Keratinocyte (primary cell): ENCODE data around the gene COPG2. TPM values are rescaled to one million over a fixed set of nuclear protein-coding genes. Genes with fewer than 3 reads are reported as not detected.
"Not testable (repeated sequence)": the region's sequence is repeated elsewhere in the genome, so short reads cannot be mapped to it uniquely, and the experiment has no call there.

Experiments
- DNase-seq: peaks from one replicate; pipeline ENCODE4 v3.0.0-alpha.2; 2011; ENCODE audit warnings: low read depth, missing footprints, low spot score
- FAIRE-seq: peaks from 2 replicates; lab custom pipeline; 2011; peaks lifted over from hg19 to GRCh38; lab: Jason Lieb, UNC
- H2AFZ ChIP-seq: 2 replicates; pipeline ENCODE4 v1.6.0; 2012; ENCODE audit warnings: low read length, control low read depth, inconsistent platforms; ENCODE audit not compliant: control insufficient read depth
- H3K27ac ChIP-seq: 2 replicates; pipeline ENCODE4 v1.5.1; 2011; ENCODE audit warnings: low read length; ENCODE audit not compliant: control insufficient read depth, insufficient read depth
- H3K27me3 ChIP-seq: 3 replicates; pipeline ENCODE4 v1.6.0; 2011; ENCODE audit warnings: low read length; ENCODE audit not compliant: control insufficient read depth, insufficient read depth; ENCODE audit errors: extremely low read depth
- H3K36me3 ChIP-seq, 2 experiments: 2 replicates in 1 of 2; 3 replicates in 1 of 2; pipeline ENCODE4 v1.5.1; 2011; ENCODE audit warnings: low read length in 2 of 2, mild to moderate bottlenecking in 1 of 2; ENCODE audit not compliant: control insufficient read depth in 2 of 2, insufficient read depth in 2 of 2; ENCODE audit errors: extremely low read depth in 1 of 2
- H3K4me1 ChIP-seq: 3 replicates; pipeline ENCODE4 v1.5.1; 2011; ENCODE audit warnings: low read length; ENCODE audit not compliant: control insufficient read depth, insufficient read depth; ENCODE audit errors: extremely low read depth
- H3K4me2 ChIP-seq: 3 replicates; pipeline ENCODE4 v1.6.0; 2011; ENCODE audit warnings: low read depth, low read length; ENCODE audit not compliant: control insufficient read depth, insufficient read depth; ENCODE audit errors: extremely low read depth
- H3K4me3 ChIP-seq, 3 experiments: fragments of 200-600 bp in 1 of 3; sonication (generic) in 1 of 3; 2 replicates in 2 of 3; 3 replicates in 1 of 3; pipeline ENCODE4 v1.5.1; 2011 to 2016; ENCODE audit warnings: low read length in 3 of 3, mild to moderate bottlenecking in 3 of 3, control low read depth in 2 of 3, inconsistent platforms in 1 of 3, low read depth in 1 of 3, mixed read lengths in 1 of 3, mixed run types in 1 of 3, moderate library complexity in 1 of 3; ENCODE audit not compliant: control insufficient read depth in 2 of 3, insufficient read depth in 2 of 3; ENCODE audit errors: extremely low read depth in 1 of 3
- H3K79me2 ChIP-seq: 2 replicates; pipeline ENCODE4 v1.6.0; 2012; ENCODE audit warnings: low read length; ENCODE audit not compliant: control insufficient read depth, insufficient read depth
- H3K9ac ChIP-seq: 3 replicates; pipeline ENCODE4 v1.6.0; 2011; ENCODE audit warnings: low read length; ENCODE audit not compliant: control insufficient read depth, insufficient read depth; ENCODE audit errors: extremely low read depth
- H3K9me1 ChIP-seq: 3 replicates; pipeline ENCODE4 v1.6.0; 2011; ENCODE audit warnings: low read length; ENCODE audit not compliant: control insufficient read depth, insufficient read depth; ENCODE audit errors: extremely low read depth
- H3K9me3 ChIP-seq: 2 replicates; pipeline ENCODE4 v1.5.1; 2012; ENCODE audit warnings: low read depth, low read length; ENCODE audit not compliant: control insufficient read depth
- H4K20me1 ChIP-seq: 3 replicates; pipeline ENCODE4 v1.6.0; 2011; ENCODE audit warnings: low read length; ENCODE audit not compliant: control insufficient read depth, insufficient read depth; ENCODE audit errors: extremely low read depth
- CTCF ChIP-seq, 3 experiments: IDR thresholded peaks in 1 of 3; conservative IDR thresholded peaks in 1 of 3; optimal IDR thresholded peaks in 1 of 3; 2 replicates in 2 of 3; 3 replicates in 1 of 3; pipeline versions ENCODE3 to v1.5.1; 2011; ENCODE audit warnings: low read length in 3 of 3, mild to moderate bottlenecking in 3 of 3, moderate library complexity in 2 of 3, control low read depth in 1 of 3, inconsistent platforms in 1 of 3; ENCODE audit not compliant: insufficient read depth in 2 of 3; ENCODE audit errors: extremely low read depth in 1 of 3
- EZH2 ChIP-seq: IDR thresholded peaks from one replicate; pipeline ENCODE4 v1.6.1; 2012; ENCODE audit warnings: inconsistent platforms, mild to moderate bottlenecking, low read length, moderate library complexity
- dilution Hi-C: fragments of 300-500 bp; cut with MboI; formaldehyde crosslinking; loops from one replicate; pipeline ENCODE4 v1.7.0; 2020; ENCODE audit warnings: low sequenced_read_pairs; ENCODE audit not compliant: extremely low pct_ligation_motif_present
- polyA plus RNA-seq, 5 experiments: library from polyadenylated mRNA; depleted of rRNA in 3 of 5; stranded (reverse) in 3 of 5; stranded (forward) in 1 of 5; unstranded in 1 of 5; fragments of >200 nt; gene quantifications; 1 replicate in 1 of 5; 2 replicates in 3 of 5; 3 replicates in 1 of 5; pipeline versions ENCODE4 v1.2.1 to v1.2.3, GENCODE V29; 2011 to 2012; ENCODE audit warnings: missing spikeins in 2 of 5, low read depth in 1 of 5, low replicate concordance in 1 of 5

The COPG2 gene
- polyA plus RNA-seq, 1 donor (not counting 4 experiments of a cell fraction or from before 2014, with no cell fraction given): 38.8 TPM

- Histone ChIP-seq H3K36me3 (no peaks in the 10 kb centered on the region), H3K27me3 (no peaks in the 10 kb centered on the region), H3K9me3 (no peaks in the 10 kb centered on the region), H3K79me2 (no peaks in the 10 kb centered on the region), H3K9ac (no peak overlapping the region), H3K9me1 (no peaks in the 10 kb centered on the region), H3K4me3 (no peak overlapping the region), H4K20me1 (no peaks in the 10 kb centered on the region), H3K27ac (no peak overlapping the region), H3K4me2 (no peak overlapping the region), H3K4me1 (no peaks in the 10 kb centered on the region), H2AFZ (no peak overlapping the region)
- dilution Hi-C loops: no loop called here
- DNase-seq: no peak
- no peak for FAIRE-seq
- no peak for TF ChIP-seq CTCF (optimal IDR thresholded peaks at IDR 0.05 in 1 of 3, IDR thresholded peaks at IDR 0.05 in 1 of 3, conservative IDR thresholded peaks at IDR 0.05 in 1 of 3; ENCODE audit: extremely low read depth in 1 of 3, insufficient read depth in 2 of 3, low read length in 3 of 3)
- no peak for TF ChIP-seq EZH2
Observed at GRCh38 chr7:130524628-130525027, 143.9 kb downstream of the COPG2 start.

- H3K36me3 ChIP-seq, H2AFZ ChIP-seq, FAIRE-seq, H3K27me3 ChIP-seq, H4K20me1 ChIP-seq, H3K4me1 ChIP-seq, H3K27ac ChIP-seq, H3K9me3 ChIP-seq, H3K4me2 ChIP-seq, H3K4me3 ChIP-seq, DNase-seq, H3K9me1 ChIP-seq, H3K9ac ChIP-seq, H3K79me2 ChIP-seq, dilution Hi-C loops: not testable (repeated sequence)
Observed at GRCh38 chr7:130523519-130524125, 144.9 kb downstream of the COPG2 start.
